MM.1S (cell line): ENCODE results near the gene MYO16.

Experiments
- CTCF ChIP-seq: fragments of 300-600 bp; sonication (generic); IDR thresholded peaks from 2 replicates; pipeline ENCODE4 v1.5.1; 2016; ENCODE audit warnings: antibody characterized with exemption, low read length, mixed read lengths
- EZH2 ChIP-seq: fragments of 300-600 bp; sonication (generic); optimal IDR thresholded peaks from 2 replicates; pipeline ENCODE3; 2017; ENCODE audit warnings: low read depth, mild to moderate bottlenecking, antibody characterized with exemption, low read length, mixed read lengths
- EZH2phosphoT487 ChIP-seq: fragments of 300-600 bp; sonication (generic); IDR thresholded peaks from 2 replicates; pipeline ENCODE4 v1.6.1; 2018; ENCODE audit warnings: antibody characterized with exemption, low read length

DNA sequence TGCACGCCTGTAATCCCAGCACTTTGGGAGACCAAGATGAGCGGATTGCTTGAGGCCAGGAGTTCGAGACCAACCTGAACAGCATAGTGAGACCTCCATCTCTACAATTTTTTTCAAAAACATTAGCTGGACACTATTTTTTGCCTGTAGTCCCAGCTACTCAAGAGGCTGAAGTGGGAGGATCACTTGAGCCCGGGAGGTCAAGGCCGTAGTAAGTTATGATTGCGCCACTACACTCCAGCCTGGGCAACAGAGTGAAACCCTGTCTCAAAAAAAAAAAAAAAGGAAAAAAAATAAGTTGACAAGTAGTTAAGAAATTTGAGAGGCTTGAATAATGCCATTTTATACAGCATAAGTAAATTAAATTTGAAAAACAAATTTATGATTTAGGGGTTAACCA is 330.6 kb downstream of the MYO16 start:
- TF ChIP-seq EZH2 (no peak), CTCF (no peak), EZH2phosphoT487 (no peak)
